CD4-positive, alpha-beta T cell (primary cell): ENCODE data around the gene PNRC1. TPM values are rescaled to one million over a fixed set of nuclear protein-coding genes. Genes with fewer than 3 reads are reported as not detected.

Experiments used
- ATAC-seq: fragments of 200-7000 bp; cut with Tn5 transposase; one replicate; pipeline ENCODE4 v1.10.0; 2022; ENCODE audit warnings: mild to moderate bottlenecking; ENCODE audit not compliant: poor library complexity
- CTCF ChIA-PET: fragments of 350-600 bp; sonication (Branson Sonifier 250); formaldehyde crosslinking; loops from one replicate; lab custom pipeline; 2021; ENCODE audit warnings: antibody characterized with exemption, inconsistent platforms; lab: Charles Lee
- POLR2A ChIA-PET: fragments of 350-600 bp; sonication (Branson Sonifier 250); formaldehyde crosslinking; loops from one replicate; lab custom pipeline; 2021; ENCODE audit warnings: antibody characterized with exemption, inconsistent platforms; lab: Charles Lee
- DNase-seq, 14 experiments: peaks; one replicate each; pipeline ENCODE4 v3.0.0-alpha.2; 2013 to 2020; ENCODE audit warnings: mixed read lengths in 2 of 14
- H3K27ac ChIP-seq, 2 donors: one replicate each; pipeline versions ENCODE4 v1.5.1 to v1.7.0; 2013; ENCODE audit warnings: low read length in 2 of 2, low read depth in 1 of 2, mild to moderate bottlenecking in 1 of 2
- H3K27me3 ChIP-seq, 2 experiments: 1 replicate in 1 of 2; 2 replicates in 1 of 2; pipeline versions ENCODE4 v1.6.1 to v1.7.0; 2013; ENCODE audit warnings: low read length in 2 of 2, control low read depth in 1 of 2, mild to moderate bottlenecking in 1 of 2, moderate library complexity in 1 of 2; ENCODE audit not compliant: insufficient read depth in 2 of 2, control insufficient read depth in 1 of 2
- H3K36me3 ChIP-seq: one replicate; pipeline ENCODE4 v1.6.1; 2013; ENCODE audit warnings: low read length, control low read depth; ENCODE audit not compliant: insufficient read depth
- H3K4me1 ChIP-seq: one replicate; pipeline ENCODE4 v1.6.1; 2013; ENCODE audit warnings: low read length, control low read depth; ENCODE audit not compliant: insufficient read depth
- H3K4me3 ChIP-seq: one replicate; pipeline ENCODE4 v1.5.1; 2013; ENCODE audit warnings: mild to moderate bottlenecking, low read length, moderate library complexity
- H3K9me3 ChIP-seq, 2 experiments: 1 replicate in 1 of 2; 2 replicates in 1 of 2; pipeline versions ENCODE4 v1.6.1 to v1.7.0; 2013; ENCODE audit warnings: low read length in 2 of 2, mild to moderate bottlenecking in 2 of 2, control low read depth in 1 of 2, moderate library complexity in 1 of 2; ENCODE audit not compliant: control insufficient read depth in 1 of 2, insufficient read depth in 1 of 2
- H3K27ac Mint-ChIP-seq: one replicate; pipeline ENCODE4 v1.8.0; 2020; ENCODE audit warnings: mixed read lengths
- H3K27me3 Mint-ChIP-seq: one replicate; pipeline ENCODE4 v1.8.0; 2021; ENCODE audit warnings: mixed read lengths
- H3K36me3 Mint-ChIP-seq: one replicate; pipeline ENCODE4 v1.8.0; 2021; ENCODE audit warnings: low read depth, mixed read lengths
- H3K4me1 Mint-ChIP-seq: one replicate; pipeline ENCODE4 v1.8.0; 2021; ENCODE audit warnings: low read depth, mixed read lengths
- H3K4me3 Mint-ChIP-seq: one replicate; pipeline ENCODE4 v1.8.0; 2020; ENCODE audit warnings: mild to moderate bottlenecking, mixed read lengths
- H3K9me3 Mint-ChIP-seq: one replicate; pipeline ENCODE4 v1.8.0; 2020; ENCODE audit warnings: mixed read lengths
- intact Hi-C, 2 experiments: fragments of 100-400 bp; cut with DNase I in 1 of 2; cut with micrococcal nuclease in 1 of 2; formaldehyde crosslinking; loops; one replicate each; pipeline versions ENCODE4 v1.15.1 to v1.9.0; 2023 to 2025; cut with DNase I, micrococcal nuclease
- total RNA-seq, 174 experiments: library from RNA in 2 of 174; stranded (reverse) in 2 of 174; gene quantifications; one replicate each; pipeline ENCODE4 v1.2.3 and lab custom pipeline; 2021 to 2026
- TF ChIP-seq, protein P1 (sequence below): fragments of 200-600 bp; IDR thresholded peaks from one replicate; pipeline ENCODE4 v1.8.0; 2022; ENCODE audit warnings: antibody characterized with exemption, mild to moderate bottlenecking

PNRC1 gene
- total RNA-seq, 2 experiments from 2014 or later, result 974 to 1,023 TPM

DNA sequence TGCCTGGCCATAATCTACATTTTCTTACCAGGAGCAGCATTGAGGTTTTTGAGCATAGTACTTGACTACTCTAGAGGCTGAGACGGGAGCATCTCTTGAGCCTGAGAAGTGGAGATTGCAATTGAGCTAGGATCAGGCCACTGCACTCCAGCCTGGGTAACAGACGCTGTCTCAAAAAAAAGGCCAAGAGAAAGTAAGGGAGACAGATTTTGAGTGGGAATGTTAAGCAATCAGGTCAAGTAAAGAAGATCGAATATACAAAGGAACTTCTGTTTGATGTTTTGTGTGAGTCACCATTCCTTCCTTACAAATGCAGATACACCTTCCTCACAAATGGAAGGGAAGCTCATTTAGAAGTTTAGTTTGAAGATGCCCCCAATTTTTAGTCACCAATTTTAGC lies 4.4 kb downstream of the PNRC1 start:
- ChIA-PET CTCF (interaction anchor here (2.0 kb wide), 1 partner anchor 61 kb away, joined by 6 read pairs; the partner anchor contains the start of gene PM20D2), POLR2A (interaction anchor here (0.7 to 5.9 kb wide), 14 partner anchors 10 to 287 kb away, joined by 3 to 71 read pairs (median 4); partner anchors contain the start of genes PM20D2, RNGTT and UBE2J1)
- Histone ChIP-seq H3K4me3 (no peak overlapping the region), H3K27ac (no peak overlapping the region), H3K27me3 (no peaks in the 10 kb centered on the region), H3K36me3 (peaks cover 35% of the 10 kb centered on the region), H3K9me3 (no peaks in the 10 kb centered on the region), H3K4me1 (peaks cover 21% of the 10 kb centered on the region)
- Mint-ChIP-seq H3K27me3 (peaks cover 5% of the 10 kb centered on the region), H3K4me3 (peak overlapping the region; percentile 75), H3K36me3 (peaks cover 68% of the 10 kb centered on the region), H3K4me1 (peaks cover 59% of the 10 kb centered on the region), H3K9me3 (no peaks in the 10 kb centered on the region), H3K27ac (peak overlapping the region; percentile 97)
- intact Hi-C loops, result loop anchor here (5.0 to 10.0 kb wide), 7 partner anchors 123 to 1930 kb away; partner anchors contain the start of genes UBE2J1 (in 2 of the 2), CASP8AP2 (in 1 of the 2), MAP3K7 (in 1 of the 2) and RNGTT (in 1 of the 2)
- DNase-seq (peak in 1 of 14 experiments; percentile 2), ATAC-seq (no peak)
- TF ChIP-seq, protein P1, sequence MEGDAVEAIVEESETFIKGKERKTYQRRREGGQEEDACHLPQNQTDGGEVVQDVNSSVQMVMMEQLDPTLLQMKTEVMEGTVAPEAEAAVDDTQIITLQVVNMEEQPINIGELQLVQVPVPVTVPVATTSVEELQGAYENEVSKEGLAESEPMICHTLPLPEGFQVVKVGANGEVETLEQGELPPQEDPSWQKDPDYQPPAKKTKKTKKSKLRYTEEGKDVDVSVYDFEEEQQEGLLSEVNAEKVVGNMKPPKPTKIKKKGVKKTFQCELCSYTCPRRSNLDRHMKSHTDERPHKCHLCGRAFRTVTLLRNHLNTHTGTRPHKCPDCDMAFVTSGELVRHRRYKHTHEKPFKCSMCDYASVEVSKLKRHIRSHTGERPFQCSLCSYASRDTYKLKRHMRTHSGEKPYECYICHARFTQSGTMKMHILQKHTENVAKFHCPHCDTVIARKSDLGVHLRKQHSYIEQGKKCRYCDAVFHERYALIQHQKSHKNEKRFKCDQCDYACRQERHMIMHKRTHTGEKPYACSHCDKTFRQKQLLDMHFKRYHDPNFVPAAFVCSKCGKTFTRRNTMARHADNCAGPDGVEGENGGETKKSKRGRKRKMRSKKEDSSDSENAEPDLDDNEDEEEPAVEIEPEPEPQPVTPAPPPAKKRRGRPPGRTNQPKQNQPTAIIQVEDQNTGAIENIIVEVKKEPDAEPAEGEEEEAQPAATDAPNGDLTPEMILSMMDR, result no peak

DNA sequence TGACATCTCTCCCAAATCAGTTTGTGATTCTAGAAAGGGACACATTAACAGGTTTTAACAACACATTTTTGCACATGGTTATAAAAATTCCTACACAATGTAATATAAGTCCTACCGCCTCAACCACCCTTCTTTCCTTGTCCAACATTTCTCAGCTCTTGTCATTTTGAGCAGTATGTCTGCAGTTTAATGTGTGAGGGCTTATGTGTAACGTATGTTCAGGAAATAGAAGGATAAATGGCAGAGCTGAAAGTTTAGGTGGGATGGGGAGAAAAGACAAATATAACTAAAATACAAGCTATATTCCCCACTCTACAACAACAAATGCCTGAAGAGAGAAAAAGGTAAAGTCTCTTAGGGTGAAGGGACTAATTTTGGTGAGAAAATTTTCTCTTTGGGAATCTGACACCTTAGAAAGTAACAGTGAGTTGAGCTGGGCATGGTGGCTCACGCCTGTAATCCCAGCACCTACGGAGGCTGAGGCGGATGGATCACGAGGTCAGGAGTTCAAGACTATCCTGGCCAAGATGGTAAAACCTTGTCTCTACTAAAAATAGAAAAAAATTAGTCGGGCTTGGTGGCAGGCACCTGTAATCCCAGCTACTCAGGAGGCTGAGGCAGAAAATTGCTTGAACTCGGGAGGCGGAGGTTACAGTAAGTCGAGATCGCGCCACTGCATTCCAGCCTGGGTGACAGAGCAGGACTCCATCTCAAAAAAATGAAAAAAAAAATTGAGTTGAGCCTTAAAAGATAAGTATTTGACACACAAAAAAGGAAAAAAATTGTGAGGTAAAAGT lies 5.1 kb downstream of the PNRC1 start:
- Mint-ChIP-seq H3K4me1 (peaks cover 64% of the 10 kb centered on the region), H3K27me3 (peaks cover 2% of the 10 kb centered on the region), H3K27ac (peak overlapping the region; percentile 97), H3K36me3 (peaks cover 63% of the 10 kb centered on the region), H3K4me3 (peak overlapping the region; percentile 75), H3K9me3 (no peaks in the 10 kb centered on the region)
- no peaks in the 10 kb centered on the region for H3K27me3 ChIP-seq
- H3K9me3 ChIP-seq, result no peaks in the 10 kb centered on the region
- no peak for ATAC-seq
- intact Hi-C loops, result loop anchor here (5.0 to 10.0 kb wide), 4 partner anchors 269 to 1931 kb away; partner anchors contain the start of genes CASP8AP2 (in 1 of the 2), MAP3K7 (in 1 of the 2), UBE2J1 (in 1 of the 2) and ZNF292 (in 1 of the 2)
- TF ChIP-seq, protein P1, result no peak
- peaks cover 35% of the 10 kb centered on the region for H3K36me3 ChIP-seq
- ChIA-PET CTCF (interaction anchor here (2.0 kb wide), 1 partner anchor 60 kb away, joined by 6 read pairs; the partner anchor contains the start of gene PM20D2), POLR2A (interaction anchor here (0.7 to 3.7 kb wide), 13 partner anchors 9 to 271 kb away, joined by 3 to 18 read pairs (median 4); partner anchors contain the start of genes PM20D2, RNGTT and UBE2J1)
- peaks cover 21% of the 10 kb centered on the region for H3K4me1 ChIP-seq
- DNase-seq, result peak in 1 of 14 experiments; percentile 7
- H3K4me3 ChIP-seq, result no peak overlapping the region
- H3K27ac ChIP-seq, result no peak overlapping the region

DNA sequence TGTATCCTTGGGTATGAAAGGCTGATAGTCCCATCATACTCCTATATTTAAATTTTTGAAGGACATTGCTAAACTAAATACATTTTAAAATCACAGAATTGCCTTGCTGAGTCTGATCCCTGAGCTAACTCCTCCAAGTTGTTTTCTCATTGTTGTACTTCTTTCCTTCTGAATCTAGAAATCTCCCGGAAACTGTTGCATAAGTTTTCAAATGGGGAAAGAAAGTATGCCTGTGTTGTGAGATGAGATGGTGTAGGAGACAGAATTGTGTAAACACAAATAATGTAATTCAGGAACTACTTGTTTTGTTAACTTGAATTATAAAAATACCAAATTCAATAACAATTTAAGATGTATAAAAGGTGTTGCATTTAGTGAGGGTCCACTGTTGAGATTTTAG lies 7.3 kb downstream of the PNRC1 start:
- ATAC-seq (no peak), DNase-seq (no peak)
- Mint-ChIP-seq H3K27ac (peak overlapping the region; percentile 21), H3K4me3 (peak overlapping the region; percentile 49), H3K27me3 (no peaks in the 10 kb centered on the region), H3K4me1 (peaks cover 60% of the 10 kb centered on the region), H3K9me3 (no peaks in the 10 kb centered on the region), H3K36me3 (peaks cover 44% of the 10 kb centered on the region)
- no peak overlapping the region for H3K4me3 ChIP-seq
- intact Hi-C loops, result loop anchor here (5.0 to 10.0 kb wide), 4 partner anchors 267 to 1933 kb away; partner anchors contain the start of genes CASP8AP2 (in 1 of the 2), MAP3K7 (in 1 of the 2), UBE2J1 (in 1 of the 2) and ZNF292 (in 1 of the 2)
- TF ChIP-seq, protein P1, result no peak
- POLR2A ChIA-PET, result interaction anchor here (0.7 to 4.3 kb wide), 3 partner anchors 8 to 125 kb away, joined by 3 to 21 read pairs (median 5); partner anchors contain the start of genes PNRC1 and RNGTT
- peaks cover 30% of the 10 kb centered on the region for H3K36me3 ChIP-seq
- CTCF ChIA-PET, result interaction anchor here (1.2 kb wide), 1 partner anchor 19 kb away, joined by 3 read pairs; no protein-coding TSS in a partner anchor
- peaks cover 20% of the 10 kb centered on the region for H3K4me1 ChIP-seq
- H3K27me3 ChIP-seq, result no peaks in the 10 kb centered on the region
- no peak overlapping the region for H3K27ac ChIP-seq
- H3K9me3 ChIP-seq, result no peaks in the 10 kb centered on the region
